WTC11 (cell line): ENCODE measurements around the gene LAGE3.
"Not testable (repeated sequence)": the region's sequence is repeated elsewhere in the genome, so short reads cannot be mapped to it uniquely, and the experiment has no call there.

Source experiments
- CBFB ChIP-seq: sonication (generic); formaldehyde crosslinking; IDR thresholded peaks from 2 replicates; pipeline ENCODE4 v1.8.1; 2022; ENCODE audit warnings: mild to moderate bottlenecking, low read depth, missing genetic modification reagents
- CTCF ChIP-seq: fragments of 200-600 bp; IDR thresholded peaks from 2 replicates; pipeline ENCODE4 v1.8.0; 2022; ENCODE audit warnings: antibody characterized with exemption
- IRF2 ChIP-seq: sonication (generic); formaldehyde crosslinking; IDR thresholded peaks from 2 replicates; pipeline ENCODE4 v1.8.0; 2022; ENCODE audit warnings: low read depth, missing genetic modification reagents, borderline replicate concordance
- NFYB ChIP-seq: sonication (generic); formaldehyde crosslinking; conservative IDR thresholded peaks from 2 replicates; pipeline ENCODE4 v1.8.0; 2022; ENCODE audit warnings: low read depth, missing genetic modification reagents
- OVOL2 ChIP-seq: fragments of 250-450 bp; sonication (Bioruptor Pico); IDR thresholded peaks from 2 replicates; pipeline ENCODE4 v1.9.0; 2021; ENCODE audit warnings: mild to moderate bottlenecking, borderline replicate concordance
- RELA ChIP-seq: sonication (generic); formaldehyde crosslinking; IDR thresholded peaks from 2 replicates; pipeline ENCODE4 v1.8.1; 2022; ENCODE audit warnings: missing genetic modification reagents, mild to moderate bottlenecking, borderline replicate concordance
- ZBTB21 ChIP-seq: sonication (generic); formaldehyde crosslinking; IDR thresholded peaks from 2 replicates; pipeline ENCODE4 v1.8.1; 2023; ENCODE audit warnings: mild to moderate bottlenecking, missing genetic modification reagents, borderline replicate concordance
- ZNF425 ChIP-seq: fragments of 250-450 bp; sonication (Bioruptor Pico); conservative IDR thresholded peaks from 2 replicates; pipeline ENCODE4 v1.9.0; 2021; ENCODE audit warnings: mild to moderate bottlenecking
- TF ChIP-seq, protein P1 (sequence below): sonication (generic); formaldehyde crosslinking; IDR thresholded peaks from 2 replicates; pipeline ENCODE4 v1.8.0; 2022; ENCODE audit warnings: mild to moderate bottlenecking, missing genetic modification reagents
- TF ChIP-seq, protein P2 (sequence below): sonication (generic); formaldehyde crosslinking; IDR thresholded peaks from 2 replicates; pipeline ENCODE4 v1.8.1; 2023; ENCODE audit warnings: mild to moderate bottlenecking, missing genetic modification reagents
- TF ChIP-seq, protein P3 (sequence below): sonication (generic); formaldehyde crosslinking; IDR thresholded peaks from 2 replicates; pipeline ENCODE4 v1.8.1; 2023; ENCODE audit warnings: mild to moderate bottlenecking, missing genetic modification reagents, moderate library complexity
- TF ChIP-seq, protein P4 (sequence below): sonication (generic); formaldehyde crosslinking; IDR thresholded peaks from 2 replicates; pipeline ENCODE4 v1.8.1; 2022; ENCODE audit warnings: missing genetic modification reagents, borderline replicate concordance

DNA sequence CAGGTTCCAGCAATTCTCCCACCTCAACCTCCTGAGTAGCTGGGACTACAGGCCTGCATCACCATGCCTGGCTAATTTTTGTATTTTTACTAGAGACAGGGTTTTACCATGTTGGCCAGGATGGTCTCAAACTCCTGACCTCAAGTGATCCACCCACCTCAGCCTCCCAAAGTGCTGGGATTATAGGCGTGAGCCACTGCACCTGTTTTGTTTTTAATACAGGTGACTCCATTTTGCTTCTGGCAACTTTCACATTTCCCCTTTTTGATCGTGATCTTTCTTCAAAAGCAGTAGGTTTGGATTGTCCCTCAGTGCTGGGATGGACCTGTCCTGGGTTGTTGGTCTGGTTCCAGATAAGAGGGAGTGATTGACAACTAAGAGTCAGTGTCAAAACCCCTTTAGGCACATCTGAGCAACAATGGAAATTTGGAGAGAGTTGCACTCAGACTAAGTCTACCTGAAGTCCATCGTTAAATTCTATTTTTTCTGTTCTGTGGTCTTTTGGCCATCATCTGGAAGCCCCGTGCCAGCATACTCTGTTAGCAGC, 17.6 kb upstream of the LAGE3 start:
- TF ChIP-seq IRF2; CTCF; RELA (CRISPR knock-in tag); CBFB (CRISPR knock-in tag); OVOL2; NFYB (CRISPR knock-in tag); ZBTB21 (CRISPR knock-in tag); ZNF425 (CRISPR knock-in tag): not testable (repeated sequence)
- TF ChIP-seq, protein P1, sequence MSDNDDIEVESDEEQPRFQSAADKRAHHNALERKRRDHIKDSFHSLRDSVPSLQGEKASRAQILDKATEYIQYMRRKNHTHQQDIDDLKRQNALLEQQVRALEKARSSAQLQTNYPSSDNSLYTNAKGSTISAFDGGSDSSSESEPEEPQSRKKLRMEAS (CRISPR knock-in tag): not testable (repeated sequence)
- TF ChIP-seq, protein P2, sequence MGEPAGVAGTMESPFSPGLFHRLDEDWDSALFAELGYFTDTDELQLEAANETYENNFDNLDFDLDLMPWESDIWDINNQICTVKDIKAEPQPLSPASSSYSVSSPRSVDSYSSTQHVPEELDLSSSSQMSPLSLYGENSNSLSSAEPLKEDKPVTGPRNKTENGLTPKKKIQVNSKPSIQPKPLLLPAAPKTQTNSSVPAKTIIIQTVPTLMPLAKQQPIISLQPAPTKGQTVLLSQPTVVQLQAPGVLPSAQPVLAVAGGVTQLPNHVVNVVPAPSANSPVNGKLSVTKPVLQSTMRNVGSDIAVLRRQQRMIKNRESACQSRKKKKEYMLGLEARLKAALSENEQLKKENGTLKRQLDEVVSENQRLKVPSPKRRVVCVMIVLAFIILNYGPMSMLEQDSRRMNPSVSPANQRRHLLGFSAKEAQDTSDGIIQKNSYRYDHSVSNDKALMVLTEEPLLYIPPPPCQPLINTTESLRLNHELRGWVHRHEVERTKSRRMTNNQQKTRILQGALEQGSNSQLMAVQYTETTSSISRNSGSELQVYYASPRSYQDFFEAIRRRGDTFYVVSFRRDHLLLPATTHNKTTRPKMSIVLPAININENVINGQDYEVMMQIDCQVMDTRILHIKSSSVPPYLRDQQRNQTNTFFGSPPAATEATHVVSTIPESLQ (CRISPR knock-in tag): not testable (repeated sequence)
- TF ChIP-seq, protein P3, sequence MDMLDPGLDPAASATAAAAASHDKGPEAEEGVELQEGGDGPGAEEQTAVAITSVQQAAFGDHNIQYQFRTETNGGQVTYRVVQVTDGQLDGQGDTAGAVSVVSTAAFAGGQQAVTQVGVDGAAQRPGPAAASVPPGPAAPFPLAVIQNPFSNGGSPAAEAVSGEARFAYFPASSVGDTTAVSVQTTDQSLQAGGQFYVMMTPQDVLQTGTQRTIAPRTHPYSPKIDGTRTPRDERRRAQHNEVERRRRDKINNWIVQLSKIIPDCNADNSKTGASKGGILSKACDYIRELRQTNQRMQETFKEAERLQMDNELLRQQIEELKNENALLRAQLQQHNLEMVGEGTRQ (CRISPR knock-in tag): not testable (repeated sequence)
- TF ChIP-seq, protein P4, sequence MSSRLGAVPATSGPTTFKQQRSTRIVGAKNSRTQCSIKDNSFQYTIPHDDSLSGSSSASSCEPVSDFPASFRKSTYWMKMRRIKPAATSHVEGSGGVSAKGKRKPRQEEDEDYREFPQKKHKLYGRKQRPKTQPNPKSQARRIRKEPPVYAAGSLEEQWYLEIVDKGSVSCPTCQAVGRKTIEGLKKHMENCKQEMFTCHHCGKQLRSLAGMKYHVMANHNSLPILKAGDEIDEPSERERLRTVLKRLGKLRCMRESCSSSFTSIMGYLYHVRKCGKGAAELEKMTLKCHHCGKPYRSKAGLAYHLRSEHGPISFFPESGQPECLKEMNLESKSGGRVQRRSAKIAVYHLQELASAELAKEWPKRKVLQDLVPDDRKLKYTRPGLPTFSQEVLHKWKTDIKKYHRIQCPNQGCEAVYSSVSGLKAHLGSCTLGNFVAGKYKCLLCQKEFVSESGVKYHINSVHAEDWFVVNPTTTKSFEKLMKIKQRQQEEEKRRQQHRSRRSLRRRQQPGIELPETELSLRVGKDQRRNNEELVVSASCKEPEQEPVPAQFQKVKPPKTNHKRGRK (CRISPR knock-in tag): not testable (repeated sequence)
